Loucy (cell line): Measurements from ENCODE around the gene C17orf67.

Experiments
- CTCF ChIP-seq: fragments of 200-600 bp; sonication (generic); conservative IDR thresholded peaks from 2 replicates; pipeline ENCODE4 v1.5.1; 2014; ENCODE audit warnings: mild to moderate bottlenecking, antibody characterized with exemption, low read length
- EZH2phosphoT487 ChIP-seq: fragments of 200-600 bp; IDR thresholded peaks from 2 replicates; pipeline ENCODE4 v1.6.1; 2018; ENCODE audit warnings: antibody characterized with exemption, mild to moderate bottlenecking, moderate library complexity, borderline replicate concordance

GRCh38 chr17:56866076-56866475 is 32.4 kb upstream of the C17orf67 start:
- TF ChIP-seq CTCF = no peak
- TF ChIP-seq EZH2phosphoT487 = no peak
